NCI-H1930 (cell line): ENCODE data around the gene WDR93.

Experiments
- DNase-seq, 2 experiments: peaks; one replicate each; lab custom pipeline; 2025; lab: John Stamatoyannopoulos, UW

The WDR93 gene

DNA sequence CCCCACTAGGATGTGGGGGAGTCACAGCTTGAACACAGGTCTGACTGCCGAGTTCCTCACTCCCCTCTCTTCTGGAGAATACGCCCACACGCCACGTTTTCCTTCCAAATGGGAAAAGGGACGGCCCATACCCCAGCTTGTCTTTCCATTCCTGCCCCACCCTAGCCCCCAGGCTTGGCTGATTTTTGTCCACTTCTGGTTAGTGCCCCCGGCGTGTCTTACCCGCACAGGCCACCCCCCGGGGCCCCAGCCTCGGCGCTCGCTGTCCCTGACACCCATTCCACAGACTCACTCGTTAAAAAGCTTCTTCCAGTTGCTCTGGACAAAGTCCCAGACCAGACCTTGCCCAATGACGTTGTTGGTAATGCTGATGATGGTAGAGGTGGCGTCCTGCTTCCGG lies 100.0 kb downstream of the WDR93 start:
- no peak for DNase-seq

DNA sequence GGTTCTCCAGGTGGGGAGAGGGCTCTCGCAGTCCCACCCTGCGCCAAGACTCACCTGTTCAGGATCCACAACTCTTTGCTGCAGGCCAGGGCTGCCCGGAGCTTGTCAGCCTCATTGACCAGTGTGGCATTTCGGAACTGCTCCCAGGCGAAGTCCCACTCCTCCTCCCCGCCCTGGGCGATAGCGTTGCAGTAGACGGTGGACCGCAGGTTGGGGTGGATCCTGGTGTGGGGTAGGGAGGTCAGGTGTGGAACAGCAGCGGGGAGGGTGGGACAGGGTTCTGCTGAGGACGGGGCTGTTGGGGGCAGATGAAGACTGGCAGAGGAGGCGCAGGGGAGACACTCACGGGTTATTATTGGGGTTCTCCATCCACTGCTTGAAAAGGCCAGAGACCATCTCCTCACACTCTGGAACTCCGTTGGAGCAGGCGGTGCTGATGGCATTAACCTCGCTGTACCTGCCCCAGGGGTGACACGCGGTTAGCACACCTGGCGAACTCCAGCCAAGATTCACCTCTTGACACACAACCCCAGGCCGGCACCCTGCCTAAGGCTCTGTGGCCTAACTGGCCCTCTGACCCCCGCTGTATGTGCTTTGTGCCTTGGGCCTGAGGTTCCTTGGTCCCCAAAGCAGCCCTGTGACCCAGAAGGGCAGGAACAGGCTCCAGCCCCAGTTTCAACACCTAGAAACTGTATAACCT lies 101.6 kb downstream of the WDR93 start:
- DNase-seq: no peak
